ENCODE data around the gene GALR2. TPM values are rescaled to one million over a fixed set of nuclear protein-coding genes. Genes with fewer than 3 reads are reported as not detected.
A peak's percentile ranks its signal among the peaks of the same experiment; 100 is the strongest.

GALR2 gene
- total RNA-seq, 6 donors from 2014 or later: 0.61 TPM; not detected in 5

- Histone ChIP-seq H3K36me3 (peaks cover 64 to 98% (median 89%) of the 10 kb centered on the region in 4 donors), H3K4me1 (no peaks in the 10 kb centered on the region), H3K9me3 (no peaks in the 10 kb centered on the region), H3K27ac (no peak overlapping the region), H3K4me3 (no peak overlapping the region), H3K27me3 (no peaks in the 10 kb centered on the region)
- ATAC-seq (ENCODE audit: low FRiP score in 2 of 2) (no peak), DNase-seq (no peak)
- TF ChIP-seq POLR2AphosphoS5 (IDR thresholded peaks at IDR 0.05): no peak
- no peak for TF ChIP-seq POLR2A (IDR thresholded peaks at IDR 0.05)
- no peak for TF ChIP-seq CTCF (IDR thresholded peaks at IDR 0.05)
- no peak for TF ChIP-seq EP300 (IDR thresholded peaks at IDR 0.05)
- 83 to 90% methylated on average over 15 of the region's 15 CpGs for whole genome bisulfite sequencing, 2 donors
Observed at GRCh38 chr17:76063875-76064546, 10.6 kb upstream of the GALR2 start.

- peaks cover 50 to 90% (median 75%) of the 10 kb centered on the region in 4 donors for H3K36me3 ChIP-seq
- WGBS, 2 donors: 90 to 100% methylated on average over 4 of the region's 4 CpGs
- no peak overlapping the region for H3K4me3 ChIP-seq
- ATAC-seq (ENCODE audit: low FRiP score in 2 of 2) (no peak), DNase-seq (no peak)
- no peak overlapping the region for H3K27ac ChIP-seq
- no peak for TF ChIP-seq CTCF (IDR thresholded peaks at IDR 0.05)
- H3K27me3 ChIP-seq: no peaks in the 10 kb centered on the region
- H3K4me1 ChIP-seq: peaks cover 6 to 12% (median 7%) of the 10 kb centered on the region in 4 donors
- H3K9me3 ChIP-seq: no peaks in the 10 kb centered on the region
Observed at GRCh38 chr17:76065775-76066174, 8.8 kb upstream of the GALR2 start.

GRCh38 chr17:76071531-76072147, 2.9 kb upstream of the GALR2 start:
- TF ChIP-seq POLR2A (IDR thresholded peaks at IDR 0.05) (no peak), EP300 (IDR thresholded peaks at IDR 0.05) (no peak), POLR2AphosphoS5 (IDR thresholded peaks at IDR 0.05) (no peak), CTCF (IDR thresholded peaks at IDR 0.05) (no peak)
- Histone ChIP-seq H3K4me1 (peaks cover 42 to 58% (median 46%) of the 10 kb centered on the region in 4 donors), H3K9me3 (no peaks in the 10 kb centered on the region), H3K36me3 (peaks cover 8 to 33% (median 24%) of the 10 kb centered on the region in 4 donors), H3K4me3 (peak overlapping the region; percentile 55 to 92 (median 72)), H3K27me3 (peaks cover 0 to 33% (median 29%) of the 10 kb centered on the region in 4 donors), H3K27ac (peak overlapping the region; percentile 71 to 89 (median 76))
- no peak for DNase-seq
- ATAC-seq (ENCODE audit: low FRiP score in 2 of 2): no peak
- 18 to 24% methylated on average over 9 to 13 of the region's 15 CpGs for WGBS, 2 donors

- ATAC-seq (ENCODE audit: low FRiP score in 2 of 2) (peak; percentile 97 to 99), DNase-seq (peak; percentile 96)
- no peaks in the 10 kb centered on the region for H3K9me3 ChIP-seq
- WGBS, 2 donors: 1% methylated on average over 35 to 40 of the region's 57 CpGs
- no peak for TF ChIP-seq EP300 (IDR thresholded peaks at IDR 0.05)
- peak in 3 of 4 donors; percentile 47 to 82 (median 78) for TF ChIP-seq POLR2A (IDR thresholded peaks at IDR 0.05)
- peak; percentile 77 to 87 for TF ChIP-seq POLR2AphosphoS5 (IDR thresholded peaks at IDR 0.05)
- TF ChIP-seq CTCF (IDR thresholded peaks at IDR 0.05): peak in 1 of 6 experiments; percentile 28
- H3K27me3 ChIP-seq: peaks cover 0 to 40% (median 35%) of the 10 kb centered on the region in 4 donors
- H3K4me1 ChIP-seq: peaks cover 49 to 65% (median 52%) of the 10 kb centered on the region in 4 donors
- peak within 1 kb of the TSS; percentile 55 to 92 (median 72) for H3K4me3 ChIP-seq
- H3K36me3 ChIP-seq: peaks cover 8 to 27% (median 17%) of the 10 kb centered on the region in 4 donors
- peak within 1 kb of the TSS; percentile 71 to 89 (median 76) for H3K27ac ChIP-seq
Observed at GRCh38 chr17:76072148-76072858, 2.3 kb upstream of the GALR2 start, which contains the start of gene SRP68. Gene SRP68 (minus strand): TSS chr17:76072517. CDS start chr17:76072491, 26 bp downstream.
